Stomach (tissue), 4 donors: ENCODE measurements around the gene RNPS1.

Experiments used
- CTCF ChIP-seq, 7 experiments: fragments of 450-650 bp in 4 of 7; fragments of 200-600 bp in 3 of 7; sonication (generic) in 3 of 7; IDR thresholded peaks; one replicate each; pipeline ENCODE4 v1.5.1; 2016 to 2019; ENCODE audit warnings: antibody characterized with exemption in 7 of 7, control low read depth in 2 of 7, mild to moderate bottlenecking in 1 of 7
- EP300 ChIP-seq: sonication (generic); formaldehyde crosslinking; IDR thresholded peaks from one replicate; pipeline ENCODE4 v1.6.1; 2017; ENCODE audit warnings: antibody characterized with exemption
- POLR2A ChIP-seq, 4 donors: fragments of 450-650 bp; IDR thresholded peaks; one replicate each; pipeline ENCODE4 v1.6.1; 2016; ENCODE audit warnings: antibody characterized with exemption in 4 of 4, control low read depth in 2 of 4, mild to moderate bottlenecking in 1 of 4, moderate library complexity in 1 of 4

GRCh38 chr16:2236337-2237101 is 31.4 kb downstream of the RNPS1 start, which contains the start of gene DNASE1L2:
- TF ChIP-seq CTCF (IDR thresholded peaks at IDR 0.05) (no peak), EP300 (no peak), POLR2A (IDR thresholded peaks at IDR 0.05) (no peak)
